H1 (cell line): ENCODE data around the gene CD59.

Experiments
- CEBPB ChIP-seq: IDR thresholded peaks from 2 replicates; pipeline ENCODE4 v1.6.1; 2012; ENCODE audit warnings: low read depth, low read length
- CTCF ChIP-seq, 3 experiments: IDR thresholded peaks; 1 replicate in 2 of 3; 2 replicates in 1 of 3; pipeline versions ENCODE4 v1.5.1 to v1.6.1; 2011; ENCODE audit warnings: low read length in 3 of 3, mild to moderate bottlenecking in 3 of 3, inconsistent platforms in 2 of 3, low read depth in 1 of 3, moderate library complexity in 1 of 3; ENCODE audit not compliant: insufficient read depth in 1 of 3; ENCODE audit errors: control extremely low read depth in 1 of 3
- MAX ChIP-seq: IDR thresholded peaks from 2 replicates; pipeline ENCODE4 v1.6.1; 2012; ENCODE audit warnings: inconsistent platforms
- POLR2A ChIP-seq, 2 experiments: IDR thresholded peaks; 1 replicate in 1 of 2; 2 replicates in 1 of 2; pipeline ENCODE4 v1.6.1; 2011; ENCODE audit warnings: low read depth in 2 of 2, low read length in 2 of 2, mild to moderate bottlenecking in 2 of 2; ENCODE audit errors: control extremely low read depth in 1 of 2
- POLR2AphosphoS5 ChIP-seq: IDR thresholded peaks from 2 replicates; pipeline ENCODE4 v1.6.1; 2011; ENCODE audit warnings: low read depth, low read length
- SIN3A ChIP-seq, 2 experiments: IDR thresholded peaks in 1 of 2; conservative IDR thresholded peaks in 1 of 2; 2 replicates each; pipeline ENCODE4 v1.6.1; 2011 to 2012; ENCODE audit warnings: low read length in 2 of 2, improper control_type of control experiment in 1 of 2, low read depth in 1 of 2, mild to moderate bottlenecking in 1 of 2
- SRF ChIP-seq: IDR thresholded peaks from 2 replicates; pipeline ENCODE4 v1.6.1; 2011; ENCODE audit warnings: mild to moderate bottlenecking, low read depth, low read length, moderate library complexity
- SUZ12 ChIP-seq: fragments of 200-600 bp; sonication (generic); IDR thresholded peaks from 2 replicates; pipeline ENCODE4 v1.6.1; 2012; ENCODE audit warnings: mild to moderate bottlenecking, inconsistent platforms, low read length, moderate library complexity, mixed read lengths
- TAF1 ChIP-seq: IDR thresholded peaks from 2 replicates; pipeline ENCODE4 v1.6.1; 2011; ENCODE audit warnings: mild to moderate bottlenecking, low read depth, low read length

GRCh38 chr11:33704240-33705002 is 31.8 kb downstream of the CD59 start:
- no peak for TF ChIP-seq POLR2A (IDR thresholded peaks at IDR 0.05; ENCODE audit: control extremely low read depth in 1 of 2, low read depth in 2 of 2, low read length in 2 of 2)
- no peak for TF ChIP-seq SUZ12
- no peak for TF ChIP-seq CTCF (IDR thresholded peaks at IDR 0.05; ENCODE audit: control extremely low read depth in 1 of 3, insufficient read depth in 1 of 3, low read depth in 1 of 3, low read length in 3 of 3)
- no peak for TF ChIP-seq SIN3A (conservative IDR thresholded peaks at IDR 0.05 in 1 of 2, IDR thresholded peaks at IDR 0.05 in 1 of 2; ENCODE audit: low read depth in 1 of 2, low read length in 2 of 2)
- TF ChIP-seq MAX = no peak
- no peak for TF ChIP-seq POLR2AphosphoS5
- no peak for TF ChIP-seq SRF
- TF ChIP-seq CEBPB = no peak
- no peak for TF ChIP-seq TAF1
